ENCODE measurements around the gene SCFD2. TPM values are rescaled to one million over a fixed set of nuclear protein-coding genes. Genes with fewer than 3 reads are reported as not detected.
"Not testable (repeated sequence)": the region's sequence is repeated elsewhere in the genome, so short reads cannot be mapped to it uniquely, and the experiment has no call there.

The SCFD2 gene
- total and polyA plus RNA-seq, 7 donors, result 5.8 to 13.3 (median 11.2) TPM

GRCh38 chr4:53274609-53275268 is 91.1 kb downstream of the SCFD2 start:
- TF ChIP-seq CTCF (IDR thresholded peaks at IDR 0.05), result no peak
- Histone ChIP-seq H3K27ac (no peak overlapping the region), H3K4me1 (no peaks in the 10 kb centered on the region), H3K4me3 (no peak overlapping the region), H3K36me3 (ENCODE audit: insufficient read depth in 1 of 2, low read depth in 1 of 2) (no peaks in the 10 kb centered on the region), H3K27me3 (ENCODE audit: insufficient read depth in 3 of 3, low read length in 2 of 3) (no peaks in the 10 kb centered on the region), H3K9me3 (no peaks in the 10 kb centered on the region)
- 85 to 89% (median 87%) methylated on average over 5 of the region's 5 CpGs for WGBS, 3 donors
- DNase-seq, result no peak
- intact Hi-C loops (cut with DNase I), result no loop called here
- ATAC-seq, result no peak

GRCh38 chr4:53273726-53274125 is 92.1 kb downstream of the SCFD2 start:
- ATAC-seq (peak; percentile 36 to 90 (median 83)), DNase-seq (no peak)
- intact Hi-C loops (cut with DNase I), result no loop called here
- TF ChIP-seq CTCF (IDR thresholded peaks at IDR 0.05), result no peak
- Histone ChIP-seq H3K4me3 (no peak overlapping the region), H3K27ac (no peak overlapping the region), H3K9me3 (no peaks in the 10 kb centered on the region), H3K36me3 (ENCODE audit: insufficient read depth in 1 of 2, low read depth in 1 of 2) (no peaks in the 10 kb centered on the region), H3K4me1 (no peaks in the 10 kb centered on the region), H3K27me3 (ENCODE audit: insufficient read depth in 3 of 3, low read length in 2 of 3) (no peaks in the 10 kb centered on the region)
- 34 to 44% (median 34%) methylated on average over 3 of the region's 3 CpGs for WGBS, 3 donors

- ATAC-seq (no peak), DNase-seq (no peak)
- H3K9me3 ChIP-seq, result no peaks in the 10 kb centered on the region
- H3K36me3 ChIP-seq (ENCODE audit: insufficient read depth in 1 of 2, low read depth in 1 of 2), result no peaks in the 10 kb centered on the region
- H3K4me1 ChIP-seq, result no peaks in the 10 kb centered on the region
- intact Hi-C loops (cut with DNase I), result no loop called here
- 93 to 94% (median 93%) methylated on average over 4 of the region's 4 CpGs for WGBS, 3 donors
- no peak for TF ChIP-seq CTCF (IDR thresholded peaks at IDR 0.05)
- H3K27ac ChIP-seq, result no peak overlapping the region
- no peaks in the 10 kb centered on the region for H3K27me3 ChIP-seq (ENCODE audit: insufficient read depth in 3 of 3, low read length in 2 of 3)
- H3K4me3 ChIP-seq, result no peak overlapping the region
Observed at GRCh38 chr4:53267026-53267425, 98.8 kb downstream of the SCFD2 start.

GRCh38 chr4:53255986-53256385 is 109.9 kb downstream of the SCFD2 start:
- H3K27me3 ChIP-seq (ENCODE audit: insufficient read depth in 3 of 3, low read length in 2 of 3), result not testable (repeated sequence)

GRCh38 chr4:53240573-53240972 is 125.3 kb downstream of the SCFD2 start:
- Histone ChIP-seq H3K4me3 (no peak overlapping the region), H3K27ac (no peak overlapping the region), H3K36me3 (ENCODE audit: insufficient read depth in 1 of 2, low read depth in 1 of 2) (no peaks in the 10 kb centered on the region), H3K4me1 (no peaks in the 10 kb centered on the region), H3K9me3 (no peaks in the 10 kb centered on the region), H3K27me3 (ENCODE audit: insufficient read depth in 3 of 3, low read length in 2 of 3) (no peaks in the 10 kb centered on the region)
- WGBS, 3 donors, result 83 to 87% (median 86%) methylated on average over 5 of the region's 5 CpGs
- TF ChIP-seq CTCF (IDR thresholded peaks at IDR 0.05), result no peak
- DNase-seq (no peak), ATAC-seq (no peak)
- intact Hi-C loops (cut with DNase I), result no loop called here

More at GRCh38 chr4:53255986-53256385, 109.9 kb downstream of the SCFD2 start:
- ATAC-seq; intact Hi-C loops (cut with DNase I); H3K36me3 ChIP-seq (ENCODE audit: insufficient read depth in 1 of 2, low read depth in 1 of 2); H3K4me1 ChIP-seq; H3K27ac ChIP-seq; H3K9me3 ChIP-seq; DNase-seq; H3K4me3 ChIP-seq: not testable (repeated sequence)
- 97 to 100% (median 98%) methylated on average over 7 to 23 of the region's 31 CpGs for WGBS, 3 donors

- H3K9me3 ChIP-seq; H3K27ac ChIP-seq; ATAC-seq; H3K36me3 ChIP-seq (ENCODE audit: insufficient read depth in 1 of 2, low read depth in 1 of 2); H3K4me3 ChIP-seq; H3K27me3 ChIP-seq (ENCODE audit: insufficient read depth in 3 of 3, low read length in 2 of 3); intact Hi-C loops (cut with DNase I); H3K4me1 ChIP-seq; DNase-seq: not testable (repeated sequence)
- 94 to 100% (median 100%) methylated on average over 2 to 20 of the region's 29 CpGs for WGBS, 3 donors
Observed at GRCh38 chr4:53238352-53238751, 127.5 kb downstream of the SCFD2 start.

- H3K27me3 ChIP-seq (ENCODE audit: insufficient read depth in 3 of 3, low read length in 2 of 3); H3K36me3 ChIP-seq (ENCODE audit: insufficient read depth in 1 of 2, low read depth in 1 of 2); H3K4me1 ChIP-seq; intact Hi-C loops (cut with DNase I); H3K27ac ChIP-seq; DNase-seq; ATAC-seq; H3K9me3 ChIP-seq; H3K4me3 ChIP-seq: not testable (repeated sequence)
- 93% methylated on average over 18 of the region's 26 CpGs; no CpG with 5 or more reads in 2 of the 3 donors for WGBS, 3 donors
Observed at GRCh38 chr4:53237811-53238210, 128.1 kb downstream of the SCFD2 start.

- ATAC-seq; H3K9me3 ChIP-seq; DNase-seq; H3K36me3 ChIP-seq (ENCODE audit: insufficient read depth in 1 of 2, low read depth in 1 of 2); intact Hi-C loops (cut with DNase I); H3K4me1 ChIP-seq; H3K27me3 ChIP-seq (ENCODE audit: insufficient read depth in 3 of 3, low read length in 2 of 3); H3K27ac ChIP-seq; H3K4me3 ChIP-seq: not testable (repeated sequence)
- 100% methylated on average over 1 of the region's 2 CpGs; no CpG with 5 or more reads in 2 of the 3 donors for WGBS, 3 donors
Observed at GRCh38 chr4:53236624-53237023, 129.2 kb downstream of the SCFD2 start.
